Measurements from ENCODE around the gene GRN.
A peak's percentile ranks its signal among the peaks of the same experiment; 100 is the strongest.
"Not testable (repeated sequence)": the region's sequence is repeated elsewhere in the genome, so short reads cannot be mapped to it uniquely, and the experiment has no call there.

Gene GRN

GRCh38 chr17:44361292-44362260 lies 16.5 kb downstream of the GRN start:
- DNase-seq (ENCODE audit: low spot score): no peak

GRCh38 chr17:44362459-44362948 lies 17.4 kb downstream of the GRN start:
- DNase-seq (ENCODE audit: low spot score): no peak

GRCh38 chr17:44362949-44363612 lies 18.0 kb downstream of the GRN start:
- DNase-seq (ENCODE audit: low spot score): no peak

- peak; percentile 84 for DNase-seq (ENCODE audit: low spot score)
These were observed 18.6 kb downstream of the GRN start, which contains the start of gene FAM171A2 for GRCh38 chr17:44363613-44364159. TSS of gene FAM171A2 (minus strand) at chr17:44363853. CDS start at chr17:44363714, 139 bp downstream.

- not testable (repeated sequence) for DNase-seq (ENCODE audit: low spot score)
These were observed 19.9 kb downstream of the GRN start for GRCh38 chr17:44365051-44365450.

GRCh38 chr17:44367231-44367979 lies 22.3 kb downstream of the GRN start:
- DNase-seq (ENCODE audit: low spot score): no peak

GRCh38 chr17:44368391-44369243 lies 23.5 kb downstream of the GRN start:
- DNase-seq (ENCODE audit: low spot score): not testable (repeated sequence)

- not testable (repeated sequence) for DNase-seq (ENCODE audit: low spot score)
These were observed 24.4 kb downstream of the GRN start for GRCh38 chr17:44369414-44370023.

GRCh38 chr17:44372036-44372435 lies 26.9 kb downstream of the GRN start:
- no peak for DNase-seq (ENCODE audit: low spot score)

GRCh38 chr17:44374306-44375195 lies 29.4 kb downstream of the GRN start:
- DNase-seq (ENCODE audit: low spot score): no peak

GRCh38 chr17:44375196-44376017 lies 30.3 kb downstream of the GRN start:
- DNase-seq (ENCODE audit: low spot score): no peak

- DNase-seq (ENCODE audit: low spot score): peak; percentile 66
These were observed 31.0 kb downstream of the GRN start for GRCh38 chr17:44376124-44376523.

GRCh38 chr17:44376779-44377178 lies 31.7 kb downstream of the GRN start:
- DNase-seq (ENCODE audit: low spot score): no peak

- no peak for DNase-seq (ENCODE audit: low spot score)
These were observed 33.1 kb downstream of the GRN start for GRCh38 chr17:44378171-44378705.

- no peak for DNase-seq (ENCODE audit: low spot score)
These were observed 34.8 kb downstream of the GRN start for GRCh38 chr17:44379887-44380286.

- no peak for DNase-seq (ENCODE audit: low spot score)
These were observed 35.7 kb downstream of the GRN start for GRCh38 chr17:44380767-44381166.

GRCh38 chr17:44381810-44382305 lies 36.8 kb downstream of the GRN start:
- no peak for DNase-seq (ENCODE audit: low spot score)

- no peak for DNase-seq (ENCODE audit: low spot score)
These were observed 37.8 kb downstream of the GRN start for GRCh38 chr17:44382917-44383316.
